ENCODE data around the gene NTSR2.

Gene NTSR2

DNA sequence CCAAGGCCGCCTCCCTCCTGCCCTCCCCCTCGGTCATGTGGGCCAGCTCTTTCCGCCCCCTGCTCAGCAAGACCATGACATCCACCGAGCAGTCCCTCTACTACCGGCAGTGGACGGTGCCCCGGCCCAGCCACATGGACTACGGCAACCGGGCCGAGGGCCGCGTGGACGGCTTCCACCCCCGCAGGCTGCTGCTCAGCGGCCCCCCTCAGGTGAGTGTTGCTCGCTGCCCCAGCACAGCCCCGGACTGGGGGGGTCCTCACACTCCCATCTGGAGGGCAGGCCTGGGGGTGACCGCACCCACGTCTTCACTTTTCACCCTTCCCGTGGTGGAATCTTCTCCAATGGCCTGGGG is 51.3 kb downstream of the NTSR2 start:
- no peak for DNase-seq

DNA sequence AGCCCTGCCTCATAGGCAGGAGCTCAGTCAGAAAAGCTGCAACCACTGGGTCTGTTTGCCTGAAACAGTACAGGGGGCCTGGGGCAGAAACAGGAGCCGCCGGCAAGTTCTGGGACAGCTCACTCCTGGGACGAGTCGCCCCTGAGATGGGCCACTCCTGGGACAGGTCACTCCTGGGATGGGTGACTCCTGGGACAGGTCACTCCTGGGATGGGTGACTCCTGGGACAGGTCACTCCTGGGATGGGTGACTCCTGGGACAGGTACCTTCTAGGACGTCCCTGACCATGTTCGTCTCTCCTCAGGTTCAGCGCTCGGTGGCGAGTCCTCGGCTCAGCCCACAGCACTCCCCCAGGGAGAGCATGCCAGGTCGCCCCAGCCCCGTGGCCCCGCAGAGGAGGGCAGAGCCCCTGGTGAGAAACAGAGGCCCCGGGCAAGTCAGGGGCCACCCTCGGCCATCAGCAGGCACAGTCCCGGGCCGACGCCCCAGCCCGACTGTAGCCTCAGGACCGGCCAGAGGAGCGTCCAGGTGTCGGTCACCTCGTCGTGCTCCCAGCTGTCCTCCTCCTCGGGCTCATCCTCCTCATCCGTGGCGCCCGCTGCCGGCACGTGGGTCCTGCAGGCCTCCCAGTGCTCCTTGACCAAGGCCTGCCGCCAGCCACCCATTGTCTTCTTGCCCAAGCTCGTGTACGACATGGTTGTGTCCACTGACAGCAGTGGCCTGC is 51.8 kb downstream of the NTSR2 start:
- no peak for DNase-seq

DNA sequence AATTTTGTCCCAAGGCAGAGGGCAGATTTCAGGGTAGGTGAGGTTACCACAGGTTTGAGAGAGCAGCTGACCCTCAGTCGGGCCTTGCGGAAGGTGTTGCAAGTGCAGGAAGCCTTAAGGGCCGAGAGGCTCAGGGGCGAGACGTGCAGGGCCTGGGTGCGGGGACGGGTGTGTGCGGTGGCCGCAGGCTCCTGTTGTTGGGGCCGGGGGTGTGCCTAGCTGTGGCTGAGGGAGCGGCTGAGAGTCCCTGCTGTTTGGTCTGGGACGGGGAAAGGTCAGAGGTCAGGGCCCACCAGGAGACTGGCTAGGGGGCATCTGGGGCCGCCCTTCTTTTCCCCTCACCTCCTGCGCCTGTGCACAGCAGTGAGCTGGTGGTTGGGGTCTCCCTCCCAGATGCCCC is 52.5 kb downstream of the NTSR2 start:
- DNase-seq: no peak

DNA sequence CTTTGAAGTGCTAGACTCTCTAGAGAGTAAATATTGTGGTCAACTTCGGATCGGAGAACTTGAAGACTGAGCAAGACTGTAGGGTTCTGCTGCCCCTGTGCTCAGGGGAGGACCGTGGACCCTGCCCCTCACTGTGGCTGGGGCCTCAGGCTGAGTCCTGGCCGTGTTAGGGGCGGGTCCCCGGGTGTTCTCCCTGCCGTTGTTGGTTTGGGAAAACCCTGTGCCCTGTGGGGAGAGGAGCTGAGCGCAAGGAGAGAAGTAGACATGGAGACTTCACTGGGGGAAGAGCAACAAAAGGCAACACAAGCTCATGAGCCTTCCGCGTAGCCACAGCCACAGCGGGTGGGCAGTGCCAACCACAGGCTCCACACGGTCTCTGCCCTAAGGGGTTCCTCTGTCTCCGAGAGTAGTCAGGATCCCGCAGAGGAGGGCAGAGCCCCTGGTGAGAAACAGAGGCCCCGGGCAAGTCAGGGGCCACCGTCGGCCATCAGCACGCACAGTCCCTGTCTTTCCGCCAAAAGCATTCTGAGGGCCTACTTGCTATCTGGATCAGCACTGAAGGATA is 53.1 kb downstream of the NTSR2 start:
- DNase-seq: no peak

DNA sequence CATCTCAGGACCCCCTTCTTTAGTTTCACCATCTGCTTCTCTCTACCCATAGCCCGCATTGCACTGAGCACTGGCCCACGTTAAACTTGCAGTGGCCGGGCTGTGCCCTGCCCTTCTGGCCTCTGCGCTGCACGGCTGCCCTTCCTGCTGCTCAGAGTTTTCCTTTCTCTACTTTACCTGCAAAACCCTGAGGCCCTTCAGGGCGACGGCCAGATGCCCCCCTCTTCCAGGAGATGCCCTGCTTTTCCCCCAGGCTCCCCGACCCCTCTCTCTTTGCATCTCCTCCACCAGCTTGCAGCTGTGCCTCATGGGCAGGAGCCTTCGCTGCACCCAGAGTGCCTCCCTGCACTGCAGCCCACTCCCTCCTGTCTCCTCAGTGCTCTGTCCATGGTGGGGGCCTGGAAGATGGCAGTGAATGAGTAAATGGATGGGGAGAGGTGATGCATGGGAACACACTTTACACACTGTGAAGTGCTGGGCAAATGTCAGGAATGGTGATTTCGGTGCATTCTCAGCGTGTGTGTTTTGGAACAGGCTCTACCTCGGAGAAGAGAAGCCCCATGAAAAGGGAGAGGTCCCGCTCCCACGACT is 53.8 kb downstream of the NTSR2 start:
- no peak for DNase-seq

DNA sequence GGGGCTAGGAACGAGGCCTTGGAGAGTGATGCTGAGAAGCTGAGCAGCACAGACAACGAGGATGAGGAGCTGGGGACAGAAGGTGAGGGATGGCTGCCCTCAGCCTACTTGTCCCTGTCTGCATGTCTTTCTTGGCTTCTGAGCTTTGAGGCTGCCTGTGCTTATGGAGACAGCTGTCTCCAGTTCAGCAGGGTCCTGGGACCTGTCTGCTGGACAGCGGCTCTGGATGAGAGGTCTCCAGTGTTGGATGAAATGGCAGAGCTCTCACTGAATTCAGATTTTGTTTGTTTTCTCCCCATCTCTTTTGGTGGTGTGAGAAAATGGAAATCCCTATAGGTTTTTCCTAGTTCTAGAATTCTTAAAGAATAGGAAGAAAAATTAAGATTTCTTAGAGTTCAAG is 54.8 kb downstream of the NTSR2 start:
- DNase-seq: no peak

DNA sequence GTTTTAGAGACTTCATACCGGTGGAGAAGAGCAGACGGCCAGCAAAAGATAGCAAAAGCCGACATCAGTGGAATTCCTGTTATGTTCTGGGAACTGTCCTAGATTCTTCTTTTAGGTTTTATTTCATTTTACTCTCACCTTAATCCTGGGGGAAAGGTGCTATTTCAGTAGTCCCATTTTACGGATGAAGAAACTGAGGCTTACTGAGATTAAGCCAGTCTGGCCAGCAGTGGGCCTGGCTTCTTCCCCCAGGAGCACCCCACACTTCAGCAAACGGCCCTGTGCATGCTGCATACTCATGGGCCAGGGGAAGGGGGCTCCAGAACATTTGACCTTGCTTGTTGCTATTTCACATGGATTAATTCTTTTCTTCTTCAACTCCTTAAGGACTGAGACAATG is 56.7 kb downstream of the NTSR2 start:
- DNase-seq: no peak

DNA sequence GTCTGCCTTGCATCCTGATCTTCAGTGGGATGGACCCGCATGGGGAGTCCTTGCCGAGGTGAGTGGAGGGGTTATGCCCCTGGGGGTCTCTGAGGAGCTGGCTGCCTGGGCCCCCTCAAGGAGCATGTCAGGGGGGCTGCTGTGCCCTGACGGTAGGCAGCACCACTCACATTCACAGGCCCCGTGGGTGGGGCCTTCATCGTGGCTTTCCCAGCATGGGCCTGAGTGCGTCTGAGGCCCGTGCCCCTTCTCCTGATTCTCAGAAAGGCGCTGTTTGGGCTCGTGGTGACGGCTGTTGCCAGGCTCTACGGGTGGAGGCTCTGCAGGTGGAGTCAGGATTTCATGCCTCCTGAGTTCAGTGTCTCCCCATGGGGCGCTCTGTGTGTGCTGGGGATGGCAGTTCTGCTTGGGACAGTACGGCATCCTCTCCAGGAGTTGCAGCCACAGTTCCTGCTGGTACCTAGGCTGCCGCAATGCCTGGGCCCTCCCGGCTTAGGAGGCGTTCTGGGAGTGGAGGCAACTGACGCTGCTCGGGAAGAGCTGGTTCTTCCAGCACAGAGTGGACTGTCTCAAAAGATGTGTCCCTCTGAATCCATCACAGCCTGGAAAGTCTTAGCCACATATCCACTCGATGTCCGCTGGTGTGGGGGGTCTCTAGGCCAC is 57.3 kb downstream of the NTSR2 start:
- DNase-seq: no peak

DNA sequence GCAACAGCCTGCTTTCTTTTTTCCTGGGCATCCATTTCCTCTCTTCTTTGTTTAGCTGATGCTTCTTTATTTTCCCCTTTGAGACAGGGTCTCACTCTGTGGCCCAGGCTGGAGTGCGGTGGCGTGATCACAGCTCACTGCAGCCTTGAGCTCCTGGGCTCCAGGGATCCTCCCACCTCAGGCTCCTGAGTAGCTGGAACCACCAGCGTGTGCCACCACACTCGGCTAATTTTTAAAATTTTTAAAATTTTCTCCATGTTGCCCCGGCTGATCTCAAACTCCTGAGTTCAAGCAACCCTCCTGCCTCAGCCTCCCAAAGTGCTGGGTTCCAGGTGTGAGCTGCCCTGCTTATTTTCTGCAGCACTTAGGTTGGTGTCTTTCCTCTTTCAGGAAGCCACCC is 58.7 kb downstream of the NTSR2 start:
- DNase-seq: no peak

DNA sequence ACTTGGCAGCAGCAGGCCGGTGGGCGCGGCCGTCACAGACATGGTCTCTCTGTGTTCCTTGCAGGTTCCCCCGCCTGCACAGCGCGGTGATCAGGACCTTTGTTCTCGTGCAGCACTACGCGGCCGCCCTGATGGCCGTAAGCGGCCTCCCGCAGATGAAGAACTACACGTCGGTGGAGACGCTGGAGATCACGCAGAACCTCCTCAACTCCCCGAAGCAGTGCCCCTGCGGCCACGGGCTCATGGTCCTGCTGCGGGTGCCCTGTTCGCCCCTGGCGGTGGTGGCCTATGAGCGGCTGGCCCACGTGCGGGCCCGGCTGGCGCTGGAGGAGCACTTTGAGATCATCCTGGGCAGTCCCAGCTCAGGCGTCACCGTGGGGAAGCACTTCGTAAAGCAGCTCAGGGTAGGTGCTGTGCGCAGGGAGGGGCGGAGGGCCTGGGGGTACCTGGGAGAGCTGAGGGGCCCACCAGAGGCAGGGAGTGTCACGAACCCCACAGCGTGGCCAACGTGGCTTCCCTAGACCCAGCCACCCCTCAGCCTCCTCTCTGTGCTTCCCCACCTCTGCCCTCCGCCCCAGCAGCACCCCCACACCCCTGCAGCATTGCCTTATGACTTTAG is 59.3 kb downstream of the NTSR2 start:
- DNase-seq: no peak
